GM12878 (cell line): ENCODE results near the gene MFAP4. TPM values are rescaled to one million over a fixed set of nuclear protein-coding genes. Genes with fewer than 3 reads are reported as not detected.

Experiments
- ATAC-seq: fragments of 200-7000 bp; cut with Tn5 transposase; 3 replicates; pipeline ENCODE4 v1.9.1; 2020; ENCODE audit warnings: mild to moderate bottlenecking, moderate library complexity
- BruUV-seq: library from RNA; stranded (reverse); fragments of 400-500 nt; replicated peaks from 2 replicates; lab custom pipeline; 2021; lab: Mats Ljungman, UMichigan
- CTCF ChIA-PET: fragments of 300-600 bp; sonication (Branson Sonifier 250); formaldehyde crosslinking; extraction: SDS; loops from one replicate; lab custom pipeline; 2021; ENCODE audit warnings: inconsistent platforms; lab: Yijun Ruan, JAX
- POLR2A ChIA-PET: fragments of 350-600 bp; formaldehyde crosslinking; extraction: SDS; loops from one replicate; lab custom pipeline; 2021; ENCODE audit warnings: inconsistent platforms; lab: Charles Lee
- RAD21 ChIA-PET: fragments of 300-600 bp; sonication (Branson Sonifier 250); formaldehyde crosslinking; loops from one replicate; lab custom pipeline; 2023; ENCODE audit warnings: antibody characterized with exemption; ENCODE audit not compliant: unreplicated experiment; lab: Charles Lee
- SMC1A ChIA-PET: fragments of 300-600 bp; sonication (Branson Sonifier 250); formaldehyde crosslinking; loops from one replicate; lab custom pipeline; 2023; ENCODE audit not compliant: unreplicated experiment, uncharacterized antibody; lab: Charles Lee
- DNase-seq: peaks from one replicate; pipeline ENCODE4 v3.0.0-alpha.2; 2011; ENCODE audit warnings: low read depth, low spot score
- FAIRE-seq: peaks from 3 replicates; lab custom pipeline; 2011; peaks lifted over from hg19 to GRCh38; lab: Jason Lieb, UNC
- H2AFZ ChIP-seq: 2 replicates; pipeline ENCODE4 v1.6.0; 2011; ENCODE audit warnings: low read depth, low read length, control low read depth; ENCODE audit not compliant: control insufficient read depth
- H3K27ac ChIP-seq: 2 replicates; pipeline ENCODE4 v1.5.1; 2011; ENCODE audit warnings: control low read depth; ENCODE audit not compliant: control insufficient read depth, insufficient read depth
- H3K27me3 ChIP-seq, 2 experiments: replicated peaks in 1 of 2; 2 replicates each; pipeline versions ENCODE4 v1.6.0 to v1.6.1; 2011; ENCODE audit warnings: low read length in 1 of 2; ENCODE audit not compliant: control insufficient read depth in 2 of 2, insufficient read depth in 2 of 2
- H3K36me3 ChIP-seq, 2 experiments: 2 replicates each; pipeline ENCODE4 v1.5.1; 2011; ENCODE audit warnings: low read length in 1 of 2; ENCODE audit not compliant: control insufficient read depth in 2 of 2, insufficient read depth in 2 of 2
- H3K4me1 ChIP-seq: 2 replicates; pipeline ENCODE4 v1.6.1; 2011; ENCODE audit warnings: mild to moderate bottlenecking, low read length, moderate library complexity, mixed read lengths; ENCODE audit not compliant: control insufficient read depth, insufficient read depth
- H3K4me2 ChIP-seq: 2 replicates; pipeline ENCODE4 v1.6.0; 2011; ENCODE audit warnings: control low read depth; ENCODE audit not compliant: control insufficient read depth, insufficient read depth
- H3K4me3 ChIP-seq: fragments of 200-600 bp; sonication (generic); 2 replicates; pipeline ENCODE4 v1.5.1; 2016
- H3K79me2 ChIP-seq: 2 replicates; pipeline ENCODE4 v1.6.0; 2011; ENCODE audit warnings: low read length; ENCODE audit not compliant: control insufficient read depth, insufficient read depth
- H3K9ac ChIP-seq: 2 replicates; pipeline ENCODE4 v1.8.0; 2011; ENCODE audit warnings: low read length, control low read depth, mixed read lengths; ENCODE audit not compliant: control insufficient read depth, insufficient read depth
- H3K9me3 ChIP-seq: replicated peaks from 3 replicates; pipeline ENCODE4 v1.5.1; 2011; ENCODE audit warnings: mild to moderate bottlenecking, low read length; ENCODE audit not compliant: control insufficient read depth, insufficient read depth
- H4K20me1 ChIP-seq: 2 replicates; pipeline ENCODE4 v1.6.0; 2011; ENCODE audit not compliant: control insufficient read depth, insufficient read depth
- DPF2 ChIP-seq: fragments of 450-650 bp; IDR thresholded peaks from 2 replicates; pipeline ENCODE4 v1.6.1; 2017; ENCODE audit warnings: mild to moderate bottlenecking
- IKZF1 ChIP-seq: fragments of 450-650 bp; conservative IDR thresholded peaks from 2 replicates; pipeline ENCODE4 v1.6.1; 2017; ENCODE audit warnings: antibody characterized with exemption, mild to moderate bottlenecking
- IKZF2 ChIP-seq, 2 experiments: fragments of 450-650 bp; IDR thresholded peaks; 2 replicates each; pipeline ENCODE4 v1.6.1; 2017; ENCODE audit warnings: mild to moderate bottlenecking in 2 of 2, moderate library complexity in 2 of 2
- IRF4 ChIP-seq: IDR thresholded peaks from 2 replicates; pipeline ENCODE4 v1.6.1; 2011; ENCODE audit warnings: low read depth, low read length
- PAX8 ChIP-seq: fragments of 450-650 bp; IDR thresholded peaks from 2 replicates; pipeline ENCODE4 v1.6.1; 2017; ENCODE audit warnings: mild to moderate bottlenecking, moderate library complexity
- RBBP5 ChIP-seq: fragments of 200-600 bp; sonication (generic); conservative IDR thresholded peaks from 2 replicates; pipeline ENCODE4 v1.6.1; 2016
- SRF ChIP-seq, 2 experiments: IDR thresholded peaks; 2 replicates each; pipeline ENCODE4 v1.6.1; 2011; ENCODE audit warnings: low read depth in 2 of 2, low read length in 2 of 2, mild to moderate bottlenecking in 1 of 2, moderate library complexity in 1 of 2
- TAF1 ChIP-seq: IDR thresholded peaks from 2 replicates; pipeline ENCODE4 v1.6.1; 2011; ENCODE audit warnings: mild to moderate bottlenecking, low read depth, low read length, borderline replicate concordance
- ZSCAN29 ChIP-seq: fragments of 450-650 bp; IDR thresholded peaks from 2 replicates; pipeline ENCODE4 v1.6.1; 2017; ENCODE audit warnings: mild to moderate bottlenecking, moderate library complexity
- ZZZ3 ChIP-seq: IDR thresholded peaks from 2 replicates; pipeline ENCODE4 v1.6.1; 2011; ENCODE audit warnings: low read depth; ENCODE audit not compliant: control insufficient read depth, insufficient read length
- WGBS: methylation state at CpG from one replicate; pipeline ENCODE4 v1.1.6; 2016; ENCODE audit warnings: low lambda C conversion rate; ENCODE audit not compliant: insufficient replicate concordance, insufficient coverage; ENCODE audit errors: missing lambda C conversion rate; 5-methylcytosine and 5-hydroxymethylcytosine counted together
- in situ Hi-C: fragments of 300-500 bp; cut with MboI; formaldehyde crosslinking; loops from 9 replicates; pipeline ENCODE4 v1.14.3; 2018; ENCODE audit warnings: mixed read lengths
- intact Hi-C: fragments of 100-400 bp; cut with micrococcal nuclease; formaldehyde crosslinking; loops from one replicate; pipeline ENCODE4 v1.14.2; 2022; ENCODE audit not compliant: unreplicated experiment
- polyA plus RNA-seq, 11 experiments: library from polyadenylated mRNA; depleted of rRNA in 4 of 11; unstranded in 6 of 11; stranded (reverse) in 5 of 11; fragments of >200 nt; fragmentation: Nextera tagmentation in 4 of 11; fragmentation: Illumina TruSeq in 1 of 11; extraction: Ambion mirVana in 4 of 11; extraction: Trizol in 1 of 11; gene quantifications; 1 replicate in 1 of 11; 2 replicates in 10 of 11; pipeline versions ENCODE4 v1.2.1 to v1.2.3, GENCODE V29; 2011 to 2016; ENCODE audit warnings: inconsistent platforms in 2 of 11, missing spikeins in 2 of 11, low read depth in 1 of 11
- total RNA-seq, 4 experiments: library from RNA; depleted of rRNA in 3 of 4; stranded (reverse); fragments of >200 nt in 3 of 4; fragmentation: Illumina TruSeq in 1 of 4; extraction: Trizol in 1 of 4; gene quantifications; 2 replicates each; pipeline versions ENCODE4 v1.2.1 to v1.2.3, GENCODE V29; 2013 to 2021
- TF ChIP-seq, protein P1 (sequence below): fragments of 450-650 bp; IDR thresholded peaks from 2 replicates; pipeline ENCODE4 v1.6.1; 2017; ENCODE audit warnings: low read depth, mild to moderate bottlenecking, moderate library complexity

Gene MFAP4
- total and polyA plus RNA-seq, 10 of the 15 experiments (the other 5 are each of a cell fraction or from before 2014, with no cell fraction given) = 0.08 to 0.28 (median 0.09) TPM; not detected in 7

DNA sequence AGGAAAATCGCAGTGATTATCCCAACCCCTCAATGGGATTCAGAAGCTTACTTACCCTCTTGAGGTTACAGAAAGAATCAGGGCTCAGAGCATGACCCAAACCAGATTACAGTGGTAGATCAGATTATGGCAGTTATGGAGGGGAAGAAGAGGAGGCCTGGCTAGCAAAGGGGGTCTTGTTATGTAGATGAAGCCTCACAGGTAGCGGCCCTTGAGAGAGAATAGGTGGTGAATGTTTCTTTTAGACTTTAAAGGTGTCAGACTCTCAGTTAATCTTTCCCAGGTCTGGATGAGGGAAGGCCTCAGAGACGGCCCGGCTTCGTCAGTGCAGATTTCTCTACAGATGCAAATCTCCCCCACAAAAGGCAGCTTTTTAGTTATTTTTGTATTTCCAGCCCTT is 39.6 kb upstream of the MFAP4 start:
- WGBS = 35% methylated on average over 5 of the region's 5 CpGs
- intact Hi-C loops (no loop called here), in situ Hi-C loops (no loop called here)
- no TSS peak for BruUV-seq
- CTCF ChIA-PET = no interaction called here
- DNase-seq (no peak), FAIRE-seq (no peak), ATAC-seq (no peak)
- POLR2A ChIA-PET = no interaction called here
- H3K4me2 ChIP-seq = no peak overlapping the region
- TF ChIP-seq PAX8 = no peak
- no peak for TF ChIP-seq ZSCAN29
- no peak for TF ChIP-seq IRF4
- no peak for TF ChIP-seq IKZF2 (IDR thresholded peaks at IDR 0.05)
- SMC1A ChIA-PET = no interaction called here
- H3K4me1 ChIP-seq = no peaks in the 10 kb centered on the region
- no peak overlapping the region for H2AFZ ChIP-seq
- no peaks in the 10 kb centered on the region for H3K9me3 ChIP-seq
- no peaks in the 10 kb centered on the region; a peak in 1 of 4 replicates for H3K27me3 ChIP-seq
- no peak overlapping the region for H3K4me3 ChIP-seq
- H3K36me3 ChIP-seq = no peaks in the 10 kb centered on the region
- no peak overlapping the region for H3K9ac ChIP-seq
- no peak overlapping the region for H3K27ac ChIP-seq
- RAD21 ChIA-PET = no interaction called here
- no peaks in the 10 kb centered on the region for H4K20me1 ChIP-seq
- H3K79me2 ChIP-seq = no peaks in the 10 kb centered on the region

DNA sequence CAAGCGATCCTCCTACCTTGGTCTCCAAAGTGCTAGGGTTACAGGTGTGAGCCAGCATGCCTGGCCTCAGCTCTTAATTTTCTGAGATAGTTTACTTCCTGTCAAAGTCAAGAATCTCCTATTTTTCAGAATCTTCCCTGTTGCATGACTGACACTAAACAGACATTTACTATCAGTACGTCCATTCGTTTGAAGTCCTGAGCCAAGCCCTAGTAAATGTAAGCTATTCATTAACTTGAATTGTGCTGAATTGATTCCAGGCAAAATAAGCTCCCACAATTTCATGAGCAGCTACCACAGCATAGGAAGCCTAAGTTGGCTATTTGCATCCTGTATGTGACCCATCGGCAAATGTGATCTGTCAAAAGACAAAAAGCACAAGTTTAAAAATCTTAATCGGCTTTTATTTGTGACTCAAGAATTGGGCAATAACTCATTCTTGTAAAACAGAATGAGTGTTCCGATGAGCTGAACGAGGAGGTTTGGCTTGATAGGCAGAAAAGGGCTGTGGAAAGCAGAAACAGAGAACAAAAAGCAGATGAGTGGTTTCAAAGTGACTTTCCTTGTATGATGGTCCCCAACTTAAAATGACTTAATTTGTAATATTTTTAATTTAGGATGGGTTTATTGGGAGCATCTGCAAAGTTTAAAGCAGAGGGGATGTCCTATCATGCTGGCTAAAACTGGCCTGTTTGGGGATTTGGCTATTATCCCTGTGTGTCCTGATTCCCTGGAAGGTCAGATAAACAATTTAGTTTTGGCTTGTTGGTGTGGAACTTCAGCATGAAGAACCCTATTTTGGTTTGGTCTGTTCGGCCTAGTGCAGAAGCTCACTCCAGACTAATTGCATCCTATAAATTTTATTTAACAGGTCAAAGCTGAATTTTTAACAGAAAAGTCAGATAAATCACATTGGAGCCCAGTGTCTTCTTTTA is 38.2 kb upstream of the MFAP4 start:
- in situ Hi-C loops (no loop called here), intact Hi-C loops (no loop called here)
- Histone ChIP-seq H3K36me3 (no peaks in the 10 kb centered on the region), H3K4me2 (no peak overlapping the region), H3K27ac (no peak overlapping the region), H3K9ac (no peak overlapping the region), H3K4me1 (no peaks in the 10 kb centered on the region), H2AFZ (no peak overlapping the region), H3K27me3 (no peaks in the 10 kb centered on the region; a peak in 1 of 4 replicates), H3K79me2 (no peaks in the 10 kb centered on the region), H4K20me1 (no peaks in the 10 kb centered on the region), H3K4me3 (no peak overlapping the region), H3K9me3 (no peaks in the 10 kb centered on the region)
- FAIRE-seq = no peak
- POLR2A ChIA-PET = no interaction called here
- SMC1A ChIA-PET = no interaction called here
- ATAC-seq = no peak
- RAD21 ChIA-PET = no interaction called here
- BruUV-seq = no TSS peak
- TF ChIP-seq SRF (IDR thresholded peaks at IDR 0.05; ENCODE audit: low read depth in 2 of 2, low read length in 2 of 2) (no peak), RBBP5 (no peak), TAF1 (no peak), ZZZ3 (no peak), IKZF1 (no peak), DPF2 (no peak)
- TF ChIP-seq, protein P1, sequence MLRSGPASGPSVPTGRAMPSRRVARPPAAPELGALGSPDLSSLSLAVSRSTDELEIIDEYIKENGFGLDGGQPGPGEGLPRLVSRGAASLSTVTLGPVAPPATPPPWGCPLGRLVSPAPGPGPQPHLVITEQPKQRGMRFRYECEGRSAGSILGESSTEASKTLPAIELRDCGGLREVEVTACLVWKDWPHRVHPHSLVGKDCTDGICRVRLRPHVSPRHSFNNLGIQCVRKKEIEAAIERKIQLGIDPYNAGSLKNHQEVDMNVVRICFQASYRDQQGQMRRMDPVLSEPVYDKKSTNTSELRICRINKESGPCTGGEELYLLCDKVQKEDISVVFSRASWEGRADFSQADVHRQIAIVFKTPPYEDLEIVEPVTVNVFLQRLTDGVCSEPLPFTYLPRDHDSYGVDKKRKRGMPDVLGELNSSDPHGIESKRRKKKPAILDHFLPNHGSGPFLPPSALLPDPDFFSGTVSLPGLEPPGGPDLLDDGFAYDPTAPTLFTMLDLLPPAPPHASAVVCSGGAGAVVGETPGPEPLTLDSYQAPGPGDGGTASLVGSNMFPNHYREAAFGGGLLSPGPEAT = no peak
- WGBS = 38% methylated on average over 8 of the region's 8 CpGs
- CTCF ChIA-PET = interaction anchor here (1.0 to 1.1 kb wide), 2 partner anchors 62 to 88 kb away, joined by 3 read pairs; partner anchors contain the start of gene B9D1
- no peak for DNase-seq
